DOHH2 (cell line): ENCODE data around the gene CEBPA.

ENCODE experiments used
- H3F3A ChIP-seq: fragments of 200-600 bp; sonication (generic), shearing (Covaris generic); 2 replicates; pipeline ENCODE4 v1.6.0; 2016; ENCODE audit warnings: antibody characterized with exemption, mild to moderate bottlenecking; ENCODE audit not compliant: control insufficient read depth, insufficient read depth
- H3K27ac ChIP-seq: fragments of 200-600 bp; sonication (generic); 2 replicates; pipeline ENCODE4 v1.5.1; 2014; ENCODE audit warnings: low read depth, mild to moderate bottlenecking, low read length, moderate library complexity
- H3K27me3 ChIP-seq: fragments of 200-600 bp; sonication (generic); 2 replicates; pipeline ENCODE4 v1.6.1; 2014; ENCODE audit warnings: mild to moderate bottlenecking, low read length, mixed read lengths; ENCODE audit not compliant: control insufficient read depth
- H3K36me3 ChIP-seq: fragments of 200-600 bp; sonication (generic); 2 replicates; pipeline ENCODE4 v1.6.1; 2014; ENCODE audit warnings: mild to moderate bottlenecking, low read length, moderate library complexity, mixed read lengths; ENCODE audit not compliant: control insufficient read depth
- H3K4me1 ChIP-seq: fragments of 200-600 bp; sonication (generic); 2 replicates; pipeline ENCODE4 v1.6.1; 2014; ENCODE audit warnings: mild to moderate bottlenecking, low read length, mixed read lengths; ENCODE audit not compliant: control insufficient read depth
- H3K4me2 ChIP-seq: fragments of 200-600 bp; sonication (generic); 2 replicates; pipeline ENCODE4 v1.6.0; 2014; ENCODE audit warnings: mild to moderate bottlenecking, low read length, moderate library complexity
- H3K4me3 ChIP-seq: fragments of 200-600 bp; sonication (generic); 2 replicates; pipeline ENCODE4 v1.5.1; 2014; ENCODE audit warnings: mild to moderate bottlenecking, low read length, mixed read lengths
- H3K79me2 ChIP-seq: fragments of 200-600 bp; sonication (generic); 2 replicates; pipeline ENCODE4 v1.6.1; 2014; ENCODE audit warnings: mild to moderate bottlenecking, low read length, mixed read lengths; ENCODE audit not compliant: control insufficient read depth
- H3K9me2 ChIP-seq: fragments of 200-600 bp; sonication (generic); replicated peaks from 2 replicates; pipeline ENCODE4 v1.6.1; 2014; ENCODE audit warnings: mild to moderate bottlenecking, low read length, mixed read lengths; ENCODE audit not compliant: control insufficient read depth
- H3K9me3 ChIP-seq: fragments of 200-600 bp; sonication (generic); 2 replicates; pipeline ENCODE4 v1.6.1; 2014; ENCODE audit warnings: antibody characterized with exemption, low read length, mixed read lengths; ENCODE audit not compliant: control insufficient read depth, insufficient read depth
- H4K20me1 ChIP-seq: fragments of 200-600 bp; sonication (generic); 2 replicates; pipeline ENCODE4 v1.6.0; 2014; ENCODE audit warnings: low read depth, mild to moderate bottlenecking, antibody characterized with exemption, low read length, moderate library complexity; ENCODE audit not compliant: control insufficient read depth, insufficient read depth
- EZH2phosphoT487 ChIP-seq: fragments of 200-600 bp; sonication (generic); IDR thresholded peaks from 2 replicates; pipeline ENCODE4 v1.6.1; 2017; ENCODE audit warnings: borderline replicate concordance, mild to moderate bottlenecking, antibody characterized with exemption, low read length, moderate library complexity, mixed read lengths
- TF ChIP-seq, protein P1 (sequence below): fragments of 200-600 bp; sonication (generic); IDR thresholded peaks from one replicate; pipeline ENCODE4 v1.5.1; 2014; ENCODE audit warnings: antibody characterized with exemption, mild to moderate bottlenecking, low read depth, low read length; ENCODE audit not compliant: poor library complexity, severe bottlenecking

Gene CEBPA

DNA sequence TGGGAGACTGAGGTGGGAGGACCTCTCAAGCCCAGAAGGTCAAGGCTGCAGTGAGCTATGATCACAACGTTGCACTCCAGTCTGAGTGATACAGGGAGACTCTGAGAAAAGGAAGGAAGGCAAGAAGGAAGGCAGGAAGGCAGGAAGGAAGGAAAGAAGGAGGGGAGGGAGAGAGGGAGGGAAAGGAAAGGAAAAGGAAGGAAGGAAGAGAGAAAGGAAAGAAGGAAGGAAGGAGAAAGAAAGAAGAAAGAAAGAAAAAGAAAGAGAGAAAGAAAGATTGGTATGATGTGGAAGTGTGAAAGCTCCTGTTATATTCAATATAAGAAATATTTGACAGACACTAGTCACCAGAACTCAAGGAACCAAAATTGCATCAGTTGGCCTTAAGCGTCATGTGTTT, 38.7 kb upstream of the CEBPA start:
- H3K9me2 ChIP-seq: no peaks in the 10 kb centered on the region
- no peaks in the 10 kb centered on the region for H3F3A ChIP-seq
- no peak overlapping the region for H3K27ac ChIP-seq
- H4K20me1 ChIP-seq: no peaks in the 10 kb centered on the region
- TF ChIP-seq, protein P1, sequence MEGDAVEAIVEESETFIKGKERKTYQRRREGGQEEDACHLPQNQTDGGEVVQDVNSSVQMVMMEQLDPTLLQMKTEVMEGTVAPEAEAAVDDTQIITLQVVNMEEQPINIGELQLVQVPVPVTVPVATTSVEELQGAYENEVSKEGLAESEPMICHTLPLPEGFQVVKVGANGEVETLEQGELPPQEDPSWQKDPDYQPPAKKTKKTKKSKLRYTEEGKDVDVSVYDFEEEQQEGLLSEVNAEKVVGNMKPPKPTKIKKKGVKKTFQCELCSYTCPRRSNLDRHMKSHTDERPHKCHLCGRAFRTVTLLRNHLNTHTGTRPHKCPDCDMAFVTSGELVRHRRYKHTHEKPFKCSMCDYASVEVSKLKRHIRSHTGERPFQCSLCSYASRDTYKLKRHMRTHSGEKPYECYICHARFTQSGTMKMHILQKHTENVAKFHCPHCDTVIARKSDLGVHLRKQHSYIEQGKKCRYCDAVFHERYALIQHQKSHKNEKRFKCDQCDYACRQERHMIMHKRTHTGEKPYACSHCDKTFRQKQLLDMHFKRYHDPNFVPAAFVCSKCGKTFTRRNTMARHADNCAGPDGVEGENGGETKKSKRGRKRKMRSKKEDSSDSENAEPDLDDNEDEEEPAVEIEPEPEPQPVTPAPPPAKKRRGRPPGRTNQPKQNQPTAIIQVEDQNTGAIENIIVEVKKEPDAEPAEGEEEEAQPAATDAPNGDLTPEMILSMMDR: no peak
- TF ChIP-seq EZH2phosphoT487: no peak
- no peak overlapping the region for H3K4me2 ChIP-seq
- H3K79me2 ChIP-seq: no peaks in the 10 kb centered on the region
- no peaks in the 10 kb centered on the region for H3K4me1 ChIP-seq
- no peaks in the 10 kb centered on the region for H3K9me3 ChIP-seq
- no peaks in the 10 kb centered on the region for H3K36me3 ChIP-seq
- H3K27me3 ChIP-seq: peaks cover 14% of the 10 kb centered on the region; the same call in 1 of the 2 replicates
- no peak overlapping the region for H3K4me3 ChIP-seq

DNA sequence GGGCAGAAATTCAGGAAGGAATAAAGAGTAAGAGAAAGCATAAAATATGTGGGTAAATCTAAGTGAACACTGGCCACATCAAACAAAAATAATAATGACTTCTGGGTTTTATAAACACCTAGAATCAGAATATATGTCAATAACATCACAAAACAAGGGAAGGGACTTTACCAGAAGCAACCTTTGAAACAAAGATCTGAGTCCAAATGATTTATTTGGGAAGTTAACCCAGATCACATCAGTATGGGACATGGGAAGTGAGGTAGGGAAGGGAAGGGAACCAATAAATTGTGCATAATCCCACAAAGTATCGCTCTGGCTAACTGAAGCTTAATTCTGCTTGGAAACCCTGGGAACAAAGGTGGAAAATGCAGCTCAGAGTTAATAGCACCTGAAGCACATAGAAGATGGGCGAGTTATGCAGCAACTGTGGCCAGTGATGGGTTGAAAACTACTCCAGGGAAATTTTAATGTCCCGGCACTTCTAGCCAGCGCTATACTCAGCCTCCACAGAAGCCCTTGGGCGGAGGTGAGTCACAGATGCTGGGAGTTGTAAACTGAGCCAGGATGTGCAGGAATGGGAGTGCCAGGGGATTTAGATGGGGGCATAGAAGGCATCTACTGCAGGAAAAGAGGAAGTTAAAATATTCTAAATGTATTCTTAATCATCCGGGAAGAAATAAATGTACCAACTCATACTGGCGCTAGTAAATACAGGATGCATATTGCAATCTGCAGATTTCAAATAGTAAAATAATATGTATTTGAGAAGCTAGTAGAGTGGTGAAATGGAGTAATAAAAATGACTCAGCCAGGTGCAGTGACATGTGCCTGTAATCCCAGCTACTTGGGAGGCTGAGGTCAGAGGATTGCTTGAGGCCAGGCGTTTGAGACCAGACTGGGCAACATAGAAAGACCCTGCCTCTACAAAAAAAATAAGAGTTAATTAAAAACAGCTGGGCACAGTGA, 37.0 kb upstream of the CEBPA start:
- H3K9me3 ChIP-seq: no peaks in the 10 kb centered on the region
- H3K79me2 ChIP-seq: no peaks in the 10 kb centered on the region
- H3K4me2 ChIP-seq: no peak overlapping the region
- H3K4me1 ChIP-seq: no peaks in the 10 kb centered on the region
- H3K27ac ChIP-seq: no peak overlapping the region
- no peaks in the 10 kb centered on the region for H4K20me1 ChIP-seq
- H3K9me2 ChIP-seq: no peaks in the 10 kb centered on the region
- H3F3A ChIP-seq: no peaks in the 10 kb centered on the region
- peaks cover 14% of the 10 kb centered on the region; the same call in 1 of the 2 replicates for H3K27me3 ChIP-seq
- H3K36me3 ChIP-seq: no peaks in the 10 kb centered on the region
- no peak overlapping the region for H3K4me3 ChIP-seq
- TF ChIP-seq EZH2phosphoT487: no peak
- TF ChIP-seq, protein P1: no peak

DNA sequence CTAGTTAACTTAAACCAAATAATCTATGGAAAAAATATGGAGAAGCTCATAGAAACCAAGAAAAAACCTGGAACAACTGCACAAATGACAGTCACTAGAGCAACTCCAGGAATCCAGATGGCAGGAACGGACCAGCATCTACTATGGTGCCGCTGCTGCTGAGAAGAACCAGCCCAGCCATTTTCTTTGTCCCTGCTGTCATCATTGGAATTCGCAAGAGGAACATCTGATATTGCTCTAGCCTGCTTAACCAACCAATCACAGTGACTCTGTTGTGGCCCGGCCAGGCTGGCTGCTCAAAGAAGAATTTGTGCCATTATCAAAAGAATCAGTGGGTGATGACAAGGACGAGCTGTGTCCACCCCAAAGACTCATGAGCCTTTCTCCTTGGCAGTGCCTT, 33.1 kb upstream of the CEBPA start:
- Histone ChIP-seq H3K9me3 (no peaks in the 10 kb centered on the region), H3K4me2 (no peak overlapping the region), H3K27ac (no peak overlapping the region), H3F3A (no peaks in the 10 kb centered on the region), H3K4me3 (no peak overlapping the region), H3K4me1 (no peaks in the 10 kb centered on the region), H3K9me2 (no peaks in the 10 kb centered on the region), H3K36me3 (no peaks in the 10 kb centered on the region), H4K20me1 (no peaks in the 10 kb centered on the region), H3K27me3 (peaks cover 6% of the 10 kb centered on the region; the same call in 1 of the 2 replicates), H3K79me2 (no peaks in the 10 kb centered on the region)
- TF ChIP-seq, protein P1: no peak
- TF ChIP-seq EZH2phosphoT487: no peak
